Fibroblast of pulmonary artery (primary cell): ENCODE data around the gene OR4D5.

Experiments
- DNase-seq: peaks from one replicate; pipeline ENCODE4 v3.0.0-alpha.2; 2010; ENCODE audit warnings: low read depth
- H3K4me3 ChIP-seq: replicated peaks from 2 replicates; pipeline ENCODE4 v1.5.1; 2011; ENCODE audit warnings: low read depth, mild to moderate bottlenecking, control low read depth, low read length, moderate library complexity
- CTCF ChIP-seq: IDR thresholded peaks from 2 replicates; pipeline ENCODE4 v1.5.1; 2011; ENCODE audit warnings: mild to moderate bottlenecking, control low read depth, low read length, inconsistent platforms; ENCODE audit errors: missing control alignments

OR4D5 gene

DNA sequence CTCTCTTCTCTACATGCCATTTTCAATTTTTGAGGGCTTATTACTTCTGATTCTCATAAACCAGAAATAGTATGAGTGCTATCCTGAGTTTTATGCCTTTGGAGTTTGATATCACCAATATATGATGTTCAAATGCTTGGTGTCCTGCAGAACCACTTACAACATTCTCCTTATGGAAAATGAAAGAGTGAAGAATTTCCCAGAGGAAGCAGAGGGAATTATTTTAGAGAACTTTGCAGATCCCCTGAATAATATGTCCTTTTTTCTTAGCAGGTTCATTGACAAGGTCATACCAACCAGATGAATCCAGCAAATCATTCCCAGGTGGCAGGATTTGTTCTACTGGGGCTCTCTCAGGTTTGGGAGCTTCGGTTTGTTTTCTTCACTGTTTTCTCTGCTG is at the start of gene OR4D5:
Gene OR4D5 (plus strand): TSS at position 301 of the 400 bp plus-strand sequence. CDS start 0 bp downstream, at position 301.
- no peak within 1 kb of the TSS for H3K4me3 ChIP-seq
- no peak for DNase-seq
- TF ChIP-seq CTCF = no peak

DNA sequence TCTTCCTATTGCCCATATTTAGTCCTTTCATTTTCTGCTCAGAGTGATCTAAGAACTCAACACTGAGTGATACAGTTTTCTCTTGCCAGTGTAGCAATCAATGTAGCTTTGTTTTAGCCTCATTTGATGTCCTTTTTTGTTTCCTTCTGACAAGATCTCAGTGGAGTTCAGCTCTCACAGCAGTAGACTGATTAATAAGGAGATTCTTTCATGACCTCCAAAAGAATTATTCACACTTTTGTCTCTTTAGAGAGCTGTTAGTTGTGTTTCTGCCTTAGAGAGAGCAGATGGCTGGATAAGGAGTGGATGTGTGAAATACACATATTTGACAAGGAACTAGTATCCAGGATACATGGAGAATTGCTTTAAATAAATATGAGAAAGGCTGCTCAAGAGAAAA is 47.4 kb upstream of the OR4D5 start:
- TF ChIP-seq CTCF = no peak
- no peak overlapping the region for H3K4me3 ChIP-seq
- no peak for DNase-seq

GRCh38 chr11:123899792-123900191 is 39.6 kb upstream of the OR4D5 start:
- TF ChIP-seq CTCF = no peak
- no peak for DNase-seq
- H3K4me3 ChIP-seq = no peak overlapping the region

DNA sequence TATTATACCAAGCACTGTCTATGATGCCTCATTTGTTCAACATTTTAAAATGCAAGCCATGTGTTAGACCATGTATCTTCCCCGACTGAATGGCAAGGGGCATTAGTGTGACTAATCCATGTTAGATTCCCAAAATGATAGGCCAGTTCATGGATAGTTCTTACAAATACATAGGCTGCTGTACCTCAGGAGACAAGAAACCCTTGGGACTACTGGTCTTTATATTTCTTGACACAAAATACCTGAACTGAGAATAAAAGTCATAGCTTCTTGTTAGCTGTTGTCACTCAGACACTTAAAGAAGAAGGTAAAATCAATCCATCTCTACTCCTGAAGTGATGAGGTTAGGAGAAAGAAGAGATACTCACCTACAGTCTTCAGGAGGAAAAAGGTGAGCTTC is 37.5 kb upstream of the OR4D5 start, which contains the start of gene OR8D4:
Gene OR8D4 (plus strand): TSS at position 301 of the 400 bp plus-strand sequence. CDS start 4,265 bp downstream, outside the sequence.
- H3K4me3 ChIP-seq = no peak within 1 kb of the TSS
- no peak for DNase-seq
- TF ChIP-seq CTCF = no peak

DNA sequence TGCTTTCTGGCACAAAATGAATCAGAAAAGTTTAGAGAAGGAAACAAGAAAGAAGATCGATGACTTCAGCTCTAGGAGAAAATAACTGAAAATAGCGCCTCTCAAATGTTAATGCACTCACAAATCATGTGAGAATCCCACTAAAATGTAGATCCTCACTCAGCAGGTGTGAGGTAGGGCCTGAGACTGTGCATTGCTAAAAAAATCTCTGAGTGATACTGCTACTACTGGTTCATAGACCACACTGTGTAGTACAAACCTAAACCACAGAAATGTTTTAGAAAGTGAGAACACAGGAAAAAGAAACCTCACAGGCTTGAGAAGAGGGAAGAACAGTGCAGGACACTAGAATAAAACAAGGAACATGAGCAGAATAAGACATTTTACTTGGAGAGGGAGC is 35.5 kb upstream of the OR4D5 start:
- DNase-seq = no peak
- no peak for TF ChIP-seq CTCF
- H3K4me3 ChIP-seq = no peak overlapping the region

DNA sequence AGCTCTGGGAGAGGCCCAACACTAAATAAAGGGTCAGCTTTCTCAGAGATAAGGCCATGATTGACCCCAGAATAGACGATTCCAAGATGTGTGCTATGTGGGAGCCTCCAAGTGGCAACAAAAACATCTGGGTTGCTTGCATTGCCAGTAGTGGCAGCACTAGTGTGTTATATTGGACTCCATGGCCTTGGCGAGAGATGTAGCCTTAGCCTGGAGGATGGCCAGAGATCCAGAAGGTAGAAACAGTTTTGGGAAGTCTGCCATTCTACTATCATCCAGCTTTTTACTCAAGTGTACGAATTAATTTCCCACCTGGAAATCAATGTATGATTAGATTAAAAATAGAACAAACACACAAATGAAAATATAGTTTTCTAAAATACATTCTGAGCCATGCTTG is 34.5 kb upstream of the OR4D5 start:
- no peak overlapping the region for H3K4me3 ChIP-seq
- no peak for TF ChIP-seq CTCF
- no peak for DNase-seq

GRCh38 chr11:123905826-123906225 is 33.6 kb upstream of the OR4D5 start:
- H3K4me3 ChIP-seq = no peak overlapping the region
- TF ChIP-seq CTCF = no peak
- DNase-seq = no peak
